PC-3 (cell line): ENCODE results near the gene AUTS2. TPM values are rescaled to one million over a fixed set of nuclear protein-coding genes. Genes with fewer than 3 reads are reported as not detected.

Experiments used
- ATAC-seq: fragments of 200-7000 bp; cut with Tn5 transposase; 2 replicates; pipeline ENCODE4 v1.9.1; 2020; ENCODE audit warnings: mild to moderate bottlenecking, moderate library complexity
- BruUV-seq: library from RNA; stranded (reverse); fragments of 400-500 nt; replicated peaks from 2 replicates; lab custom pipeline; 2021; lab: Mats Ljungman, UMichigan
- CTCF ChIA-PET: fragments of 300-600 bp; sonication (Branson Sonifier 250); formaldehyde crosslinking; loops from one replicate; lab custom pipeline; 2022; ENCODE audit warnings: antibody characterized with exemption; lab: Charles Lee
- POLR2A ChIA-PET: fragments of 300-600 bp; sonication (Branson Sonifier 250); formaldehyde crosslinking; loops from one replicate; lab custom pipeline; 2022; ENCODE audit warnings: antibody characterized with exemption; ENCODE audit not compliant: unreplicated experiment; lab: Charles Lee
- DNase-seq: peaks from one replicate; pipeline ENCODE4 v3.0.0-alpha.2; 2015
- H2AFZ ChIP-seq: fragments of 300-600 bp; sonication (generic); 2 replicates; pipeline ENCODE4 v1.6.0; 2016; ENCODE audit warnings: antibody characterized with exemption, low read length
- H3F3A ChIP-seq: fragments of 300-600 bp; sonication (generic); one replicate; pipeline ENCODE4 v1.6.0; 2017; ENCODE audit warnings: antibody characterized with exemption, low read length, control low read depth, mild to moderate bottlenecking; ENCODE audit not compliant: unreplicated experiment
- H3K27ac ChIP-seq: fragments of 300-600 bp; sonication (generic); 2 replicates; pipeline ENCODE4 v1.5.1; 2016; ENCODE audit warnings: mild to moderate bottlenecking, low read length
- H3K27me3 ChIP-seq: fragments of 300-600 bp; sonication (generic); 2 replicates; pipeline ENCODE4 v1.6.1; 2016; ENCODE audit warnings: low read length, mixed read lengths
- H3K36me3 ChIP-seq: fragments of 300-600 bp; sonication (generic); 2 replicates; pipeline ENCODE4 v1.6.1; 2016; ENCODE audit warnings: low read depth, mixed run types, low read length, mixed read lengths
- H3K4me1 ChIP-seq: fragments of 300-600 bp; sonication (generic); 2 replicates; pipeline ENCODE4 v1.5.1; 2016; ENCODE audit warnings: low read length; ENCODE audit not compliant: insufficient read depth
- H3K4me2 ChIP-seq: fragments of 300-600 bp; sonication (generic); 2 replicates; pipeline ENCODE4 v1.6.0; 2016; ENCODE audit warnings: low read length
- H3K4me3 ChIP-seq: fragments of 300-600 bp; sonication (generic); 2 replicates; pipeline ENCODE4 v1.5.1; 2016; ENCODE audit warnings: mild to moderate bottlenecking, low read length, mixed read lengths
- H3K79me2 ChIP-seq: fragments of 300-600 bp; sonication (generic); 2 replicates; pipeline ENCODE4 v1.6.1; 2017; ENCODE audit warnings: low read length, mixed read lengths
- H3K9ac ChIP-seq: fragments of 300-600 bp; sonication (generic); 2 replicates; pipeline ENCODE4 v1.6.0; 2016; ENCODE audit warnings: mild to moderate bottlenecking, low read length
- H3K9me2 ChIP-seq: fragments of 300-600 bp; sonication (generic); replicated peaks from 2 replicates; pipeline ENCODE4 v1.6.1; 2016; ENCODE audit warnings: mixed run types, low read length, mixed read lengths
- H3K9me3 ChIP-seq: fragments of 300-600 bp; sonication (generic); 2 replicates; pipeline ENCODE4 v1.6.1; 2016; ENCODE audit warnings: low read length, mixed read lengths
- H4K20me1 ChIP-seq: fragments of 300-600 bp; sonication (generic); 2 replicates; pipeline ENCODE4 v1.6.1; 2016; ENCODE audit warnings: low read length, mixed read lengths
- EZH2 ChIP-seq: fragments of 300-600 bp; sonication (generic); IDR thresholded peaks from one replicate; pipeline ENCODE4 v1.6.1; 2017; ENCODE audit warnings: antibody characterized with exemption, mild to moderate bottlenecking, low read length; ENCODE audit not compliant: unreplicated experiment
- EZH2phosphoT487 ChIP-seq: fragments of 300-600 bp; sonication (generic); IDR thresholded peaks from 2 replicates; pipeline ENCODE4 v1.6.1; 2018; ENCODE audit warnings: mild to moderate bottlenecking, antibody characterized with exemption, low read length, borderline replicate concordance
- intact Hi-C: fragments of 100-400 bp; cut with micrococcal nuclease; formaldehyde crosslinking; loops from 2 replicates; pipeline ENCODE4 v1.9.0; 2023
- total RNA-seq: library from RNA; depleted of rRNA; stranded (reverse); fragments of >200 nt; gene quantifications from 2 replicates; pipeline ENCODE4 v1.2.3, GENCODE V29; 2014
- TF ChIP-seq, protein P1 (sequence below): fragments of 300-600 bp; sonication (generic); conservative IDR thresholded peaks from 2 replicates; pipeline ENCODE4 v1.5.1; 2017; ENCODE audit warnings: antibody characterized with exemption, low read depth, mild to moderate bottlenecking, low read length

The AUTS2 gene
- total RNA-seq, 1 experiment from 2014 or later = not detected

DNA sequence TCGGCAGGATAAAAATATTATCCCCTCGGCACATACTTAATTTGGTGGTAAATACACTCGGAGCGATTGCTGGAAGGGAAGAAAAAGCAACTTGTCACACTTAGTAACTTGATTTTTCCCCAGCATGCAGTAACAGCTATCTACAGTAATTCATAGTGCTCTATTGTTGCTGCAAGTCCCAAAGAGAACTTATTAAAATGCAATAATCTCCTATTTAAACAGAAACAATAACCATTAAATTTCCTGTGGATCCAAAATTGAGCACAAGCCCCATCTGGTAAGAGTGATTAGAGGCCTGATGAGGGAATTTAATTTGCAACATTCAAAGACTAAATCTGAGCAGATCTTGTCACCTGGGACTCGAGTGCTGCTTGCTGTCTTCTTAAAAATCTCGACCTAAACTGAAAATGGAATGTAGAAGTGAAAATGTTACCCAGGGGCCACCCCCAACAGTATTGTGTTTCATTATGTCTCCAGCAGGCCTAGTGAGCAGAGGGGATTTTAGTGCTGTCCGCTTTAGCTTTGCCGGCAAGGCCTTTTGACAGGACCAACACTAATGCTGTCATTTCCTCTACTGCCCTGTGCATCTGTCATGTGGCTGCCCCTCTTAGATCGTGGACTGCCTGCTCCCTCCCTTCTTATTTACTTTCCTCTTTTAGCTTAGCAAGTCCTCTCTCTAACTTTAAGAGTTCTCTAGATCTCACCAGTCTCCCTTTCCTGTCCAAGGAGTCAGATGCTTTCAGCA, 639.7 kb downstream of the AUTS2 start:
- ATAC-seq = no peak
- CTCF ChIA-PET = no interaction called here
- Histone ChIP-seq H3K9me3 (peaks cover 7% of the 10 kb centered on the region; the same call in 1 of the 2 replicates), H3K27ac (no peak overlapping the region), H4K20me1 (no peaks in the 10 kb centered on the region), H2AFZ (no peak overlapping the region), H3K4me2 (no peak overlapping the region), H3K4me1 (no peaks in the 10 kb centered on the region), H3K79me2 (no peaks in the 10 kb centered on the region), H3K27me3 (no peaks in the 10 kb centered on the region), H3F3A (no peaks in the 10 kb centered on the region), H3K9ac (no peak overlapping the region), H3K4me3 (no peak overlapping the region), H3K9me2 (no peaks in the 10 kb centered on the region), H3K36me3 (no peaks in the 10 kb centered on the region)
- DNase-seq = no peak
- POLR2A ChIA-PET = no interaction called here
- BruUV-seq = no TSS peak
- intact Hi-C loops = no loop called here
- TF ChIP-seq EZH2phosphoT487 (no peak), EZH2 (no peak)
- TF ChIP-seq, protein P1, sequence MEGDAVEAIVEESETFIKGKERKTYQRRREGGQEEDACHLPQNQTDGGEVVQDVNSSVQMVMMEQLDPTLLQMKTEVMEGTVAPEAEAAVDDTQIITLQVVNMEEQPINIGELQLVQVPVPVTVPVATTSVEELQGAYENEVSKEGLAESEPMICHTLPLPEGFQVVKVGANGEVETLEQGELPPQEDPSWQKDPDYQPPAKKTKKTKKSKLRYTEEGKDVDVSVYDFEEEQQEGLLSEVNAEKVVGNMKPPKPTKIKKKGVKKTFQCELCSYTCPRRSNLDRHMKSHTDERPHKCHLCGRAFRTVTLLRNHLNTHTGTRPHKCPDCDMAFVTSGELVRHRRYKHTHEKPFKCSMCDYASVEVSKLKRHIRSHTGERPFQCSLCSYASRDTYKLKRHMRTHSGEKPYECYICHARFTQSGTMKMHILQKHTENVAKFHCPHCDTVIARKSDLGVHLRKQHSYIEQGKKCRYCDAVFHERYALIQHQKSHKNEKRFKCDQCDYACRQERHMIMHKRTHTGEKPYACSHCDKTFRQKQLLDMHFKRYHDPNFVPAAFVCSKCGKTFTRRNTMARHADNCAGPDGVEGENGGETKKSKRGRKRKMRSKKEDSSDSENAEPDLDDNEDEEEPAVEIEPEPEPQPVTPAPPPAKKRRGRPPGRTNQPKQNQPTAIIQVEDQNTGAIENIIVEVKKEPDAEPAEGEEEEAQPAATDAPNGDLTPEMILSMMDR = no peak

DNA sequence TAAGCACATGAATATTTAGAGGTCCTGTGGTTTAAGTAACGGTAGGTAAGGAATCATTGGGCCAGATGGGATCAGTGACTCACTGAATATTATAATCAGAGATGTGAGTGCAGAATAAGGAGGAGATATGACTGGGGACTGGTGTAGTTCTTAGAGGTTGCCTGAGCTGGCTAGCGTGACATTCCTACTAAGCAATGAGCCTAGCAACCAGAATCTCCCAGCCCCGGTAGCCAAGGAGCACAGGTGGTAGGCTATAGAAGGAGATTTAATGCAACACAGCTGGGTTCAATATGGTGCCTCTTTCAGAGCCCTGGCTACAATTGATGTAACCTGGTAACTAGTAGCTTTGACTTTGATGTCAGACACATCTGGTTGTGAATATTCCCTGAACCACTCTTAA, 641.6 kb downstream of the AUTS2 start:
- Histone ChIP-seq H3K36me3 (no peaks in the 10 kb centered on the region), H3K9ac (no peak overlapping the region), H3F3A (no peaks in the 10 kb centered on the region), H2AFZ (no peak overlapping the region), H3K9me2 (no peaks in the 10 kb centered on the region), H3K4me1 (no peaks in the 10 kb centered on the region), H3K9me3 (peaks cover 3% of the 10 kb centered on the region; the same call in 1 of the 2 replicates), H3K27me3 (no peaks in the 10 kb centered on the region), H3K79me2 (no peaks in the 10 kb centered on the region), H4K20me1 (no peaks in the 10 kb centered on the region), H3K4me3 (no peak overlapping the region), H3K4me2 (no peak overlapping the region), H3K27ac (no peak overlapping the region)
- ChIA-PET CTCF (no interaction called here), POLR2A (no interaction called here)
- TF ChIP-seq EZH2phosphoT487 (no peak), EZH2 (no peak)
- TF ChIP-seq, protein P1 = no peak
- ATAC-seq = no peak
- BruUV-seq = no TSS peak
- intact Hi-C loops = no loop called here
- DNase-seq = no peak

- no peak overlapping the region for H3K9ac ChIP-seq
- intact Hi-C loops = no loop called here
- H3K9me2 ChIP-seq = no peaks in the 10 kb centered on the region
- no peak overlapping the region for H2AFZ ChIP-seq
- no peaks in the 10 kb centered on the region for H3K4me1 ChIP-seq
- no peaks in the 10 kb centered on the region for H3K27me3 ChIP-seq
- ATAC-seq (no peak), DNase-seq (no peak)
- H3K4me3 ChIP-seq = no peak overlapping the region
- no peaks in the 10 kb centered on the region for H3F3A ChIP-seq
- no peaks in the 10 kb centered on the region for H4K20me1 ChIP-seq
- BruUV-seq = no TSS peak
- no peak overlapping the region for H3K27ac ChIP-seq
- H3K36me3 ChIP-seq = no peaks in the 10 kb centered on the region
- ChIA-PET POLR2A (no interaction called here), CTCF (no interaction called here)
- peaks cover 3% of the 10 kb centered on the region; the same call in 1 of the 2 replicates for H3K9me3 ChIP-seq
- no peaks in the 10 kb centered on the region for H3K79me2 ChIP-seq
- TF ChIP-seq EZH2phosphoT487 (no peak), EZH2 (no peak)
- TF ChIP-seq, protein P1 = no peak
- no peak overlapping the region for H3K4me2 ChIP-seq
Measured at GRCh38 chr7:70240873-70241272, 642.6 kb downstream of the AUTS2 start.
